ENCODE data around the gene PRKCQ.

Gene PRKCQ

GRCh38 chr10:6569259-6569658 lies 10.8 kb downstream of the PRKCQ start:
- Histone ChIP-seq H3K4me3 (ENCODE audit: low read depth, low read length) (no peak overlapping the region), H3K36me3 (no peaks in the 10 kb centered on the region), H3K27me3 (peaks cover 6% of the 10 kb centered on the region), H3K9me3 (no peaks in the 10 kb centered on the region), H3K4me1 (no peaks in the 10 kb centered on the region)
- TF ChIP-seq CTCF (IDR thresholded peaks at IDR 0.05; ENCODE audit: low read depth, low read length) = no peak
- no peak for DNase-seq

GRCh38 chr10:6567884-6568283 lies 12.2 kb downstream of the PRKCQ start:
- Histone ChIP-seq H3K4me3 (ENCODE audit: low read depth, low read length) (no peak overlapping the region), H3K27me3 (peaks cover 12% of the 10 kb centered on the region), H3K9me3 (no peaks in the 10 kb centered on the region), H3K36me3 (no peaks in the 10 kb centered on the region), H3K4me1 (no peaks in the 10 kb centered on the region)
- no peak for TF ChIP-seq CTCF (IDR thresholded peaks at IDR 0.05; ENCODE audit: low read depth, low read length)
- DNase-seq = no peak

- H3K4me1 ChIP-seq = no peaks in the 10 kb centered on the region
- no peak for DNase-seq
These were observed 12.8 kb downstream of the PRKCQ start for GRCh38 chr10:6567203-6567703.

GRCh38 chr10:6565588-6565987 lies 14.5 kb downstream of the PRKCQ start:
- no peak overlapping the region for H3K4me3 ChIP-seq (ENCODE audit: low read depth, low read length)
- no peaks in the 10 kb centered on the region for H3K4me1 ChIP-seq
- peaks cover 18% of the 10 kb centered on the region for H3K27me3 ChIP-seq
- no peaks in the 10 kb centered on the region for H3K36me3 ChIP-seq
- TF ChIP-seq CTCF (IDR thresholded peaks at IDR 0.05; ENCODE audit: low read depth, low read length) = no peak
- no peak for DNase-seq
- H3K9me3 ChIP-seq = no peaks in the 10 kb centered on the region

More at GRCh38 chr10:6567203-6567703, 12.8 kb downstream of the PRKCQ start:
- Histone ChIP-seq H3K9me3 (no peaks in the 10 kb centered on the region), H3K4me3 (ENCODE audit: low read depth, low read length) (no peak overlapping the region), H3K27me3 (peaks cover 16% of the 10 kb centered on the region), H3K36me3 (no peaks in the 10 kb centered on the region)
- no peak for TF ChIP-seq CTCF (IDR thresholded peaks at IDR 0.05; ENCODE audit: low read depth, low read length)

GRCh38 chr10:6564367-6564766 lies 15.7 kb downstream of the PRKCQ start:
- no peak for DNase-seq
- Histone ChIP-seq H3K27me3 (peaks cover 18% of the 10 kb centered on the region), H3K4me3 (ENCODE audit: low read depth, low read length) (no peak overlapping the region), H3K9me3 (no peaks in the 10 kb centered on the region), H3K36me3 (no peaks in the 10 kb centered on the region), H3K4me1 (no peaks in the 10 kb centered on the region)
- TF ChIP-seq CTCF (IDR thresholded peaks at IDR 0.05; ENCODE audit: low read depth, low read length) = no peak

GRCh38 chr10:6563731-6564130 lies 16.3 kb downstream of the PRKCQ start:
- Histone ChIP-seq H3K4me1 (no peaks in the 10 kb centered on the region), H3K27me3 (peaks cover 18% of the 10 kb centered on the region), H3K36me3 (no peaks in the 10 kb centered on the region), H3K9me3 (no peaks in the 10 kb centered on the region), H3K4me3 (ENCODE audit: low read depth, low read length) (no peak overlapping the region)
- TF ChIP-seq CTCF (IDR thresholded peaks at IDR 0.05; ENCODE audit: low read depth, low read length) = no peak
- DNase-seq = no peak
